DND-41 (cell line): Measurements from ENCODE around the gene DAPP1.

Source experiments
- CTCF ChIP-seq: IDR thresholded peaks from 2 replicates; pipeline ENCODE4 v1.5.1; 2012; ENCODE audit warnings: borderline replicate concordance, low read length, moderate library complexity, mild to moderate bottlenecking; ENCODE audit not compliant: poor library complexity, severe bottlenecking; ENCODE audit errors: extremely low read depth
- EZH2 ChIP-seq: IDR thresholded peaks from 3 replicates; pipeline ENCODE4 v1.6.1; 2012; ENCODE audit warnings: borderline replicate concordance, low read depth, mild to moderate bottlenecking, moderate library complexity, low read length, inconsistent platforms; ENCODE audit not compliant: severe bottlenecking

- TF ChIP-seq CTCF (no peak), EZH2 (no peak)
Observed at GRCh38 chr4:99860521-99860920, 43.9 kb downstream of the DAPP1 start.
